GM06990 (cell line): ENCODE results near the gene STXBP2.

ENCODE experiments used
- DNase-seq: peaks from one replicate; pipeline ENCODE4 v3.0.0-alpha.2; 2011; ENCODE audit not compliant: insufficient read length; ENCODE audit errors: extremely low read depth
- H3K27me3 ChIP-seq: replicated peaks from 2 replicates; pipeline ENCODE4 v1.6.0; 2011; ENCODE audit warnings: low read length; ENCODE audit not compliant: control insufficient read depth, insufficient read depth
- H3K36me3 ChIP-seq: 2 replicates; pipeline ENCODE4 v1.5.1; 2011; ENCODE audit warnings: low read length; ENCODE audit not compliant: control insufficient read depth, insufficient read depth
- H3K4me3 ChIP-seq: replicated peaks from 2 replicates; pipeline ENCODE4 v1.5.1; 2011; ENCODE audit warnings: low read depth, mild to moderate bottlenecking, control low read depth, low read length
- CTCF ChIP-seq: IDR thresholded peaks from 2 replicates; pipeline ENCODE4 v1.5.1; 2011; ENCODE audit warnings: low read length, control low read depth, mild to moderate bottlenecking, inconsistent platforms; ENCODE audit not compliant: insufficient read depth, poor library complexity, severe bottlenecking

Gene STXBP2

GRCh38 chr19:7645163-7645562, 8.3 kb downstream of the STXBP2 start:
- DNase-seq: no peak
- peaks cover 18% of the 10 kb centered on the region for H3K36me3 ChIP-seq
- no peaks in the 10 kb centered on the region for H3K27me3 ChIP-seq
- no peak overlapping the region for H3K4me3 ChIP-seq
- no peak for TF ChIP-seq CTCF

GRCh38 chr19:7645656-7646425, 8.9 kb downstream of the STXBP2 start:
- H3K27me3 ChIP-seq: no peaks in the 10 kb centered on the region
- H3K4me3 ChIP-seq: no peak overlapping the region
- TF ChIP-seq CTCF: no peak
- H3K36me3 ChIP-seq: peaks cover 17% of the 10 kb centered on the region
- DNase-seq: no peak

GRCh38 chr19:7646426-7646700, 9.5 kb downstream of the STXBP2 start:
- Histone ChIP-seq H3K4me3 (no peak overlapping the region), H3K36me3 (peaks cover 17% of the 10 kb centered on the region), H3K27me3 (no peaks in the 10 kb centered on the region)
- TF ChIP-seq CTCF: no peak
- DNase-seq: no peak

- Histone ChIP-seq H3K27me3 (no peaks in the 10 kb centered on the region), H3K36me3 (peaks cover 16% of the 10 kb centered on the region)
- no peak for TF ChIP-seq CTCF
Observed at GRCh38 chr19:7647156-7647555, 10.2 kb downstream of the STXBP2 start.

GRCh38 chr19:7648265-7649014, 11.5 kb downstream of the STXBP2 start:
- Histone ChIP-seq H3K27me3 (no peaks in the 10 kb centered on the region), H3K36me3 (peaks cover 10% of the 10 kb centered on the region), H3K4me3 (no peak overlapping the region)
- no peak for DNase-seq
- no peak for TF ChIP-seq CTCF

More at GRCh38 chr19:7647156-7647555, 10.2 kb downstream of the STXBP2 start:
- no peak for DNase-seq
- no peak overlapping the region for H3K4me3 ChIP-seq
